Epidermal melanocyte (primary cell): Measurements from ENCODE around the gene NPIPB2.
"Not testable (repeated sequence)": the region's sequence is repeated elsewhere in the genome, so short reads cannot be mapped to it uniquely, and the experiment has no call there.

ENCODE experiments used
- DNase-seq: peaks from one replicate; pipeline ENCODE4 v3.0.0; 2011; ENCODE audit warnings: low spot score; ENCODE audit not compliant: insufficient read length

Gene NPIPB2

DNA sequence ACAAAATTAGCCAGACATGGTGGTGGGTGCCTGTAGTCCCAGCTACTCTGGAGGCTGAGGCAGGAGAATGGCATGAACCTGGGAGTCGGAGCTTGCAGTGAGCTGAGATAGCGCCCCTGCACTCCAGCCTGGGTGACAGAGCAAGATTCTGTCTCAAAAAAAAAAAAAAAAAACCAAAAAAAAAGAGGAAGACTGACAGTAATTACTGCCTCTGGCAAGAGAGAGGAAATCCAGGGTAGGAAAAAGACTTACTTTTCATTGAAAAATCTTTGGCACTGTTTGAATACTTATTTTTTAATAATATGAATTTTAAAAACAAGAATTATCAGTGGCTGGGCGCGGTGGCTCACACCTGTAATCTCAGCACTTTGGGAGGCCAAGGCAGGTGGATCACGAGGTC lies 20.6 kb upstream of the NPIPB2 start:
- DNase-seq, result not testable (repeated sequence)

DNA sequence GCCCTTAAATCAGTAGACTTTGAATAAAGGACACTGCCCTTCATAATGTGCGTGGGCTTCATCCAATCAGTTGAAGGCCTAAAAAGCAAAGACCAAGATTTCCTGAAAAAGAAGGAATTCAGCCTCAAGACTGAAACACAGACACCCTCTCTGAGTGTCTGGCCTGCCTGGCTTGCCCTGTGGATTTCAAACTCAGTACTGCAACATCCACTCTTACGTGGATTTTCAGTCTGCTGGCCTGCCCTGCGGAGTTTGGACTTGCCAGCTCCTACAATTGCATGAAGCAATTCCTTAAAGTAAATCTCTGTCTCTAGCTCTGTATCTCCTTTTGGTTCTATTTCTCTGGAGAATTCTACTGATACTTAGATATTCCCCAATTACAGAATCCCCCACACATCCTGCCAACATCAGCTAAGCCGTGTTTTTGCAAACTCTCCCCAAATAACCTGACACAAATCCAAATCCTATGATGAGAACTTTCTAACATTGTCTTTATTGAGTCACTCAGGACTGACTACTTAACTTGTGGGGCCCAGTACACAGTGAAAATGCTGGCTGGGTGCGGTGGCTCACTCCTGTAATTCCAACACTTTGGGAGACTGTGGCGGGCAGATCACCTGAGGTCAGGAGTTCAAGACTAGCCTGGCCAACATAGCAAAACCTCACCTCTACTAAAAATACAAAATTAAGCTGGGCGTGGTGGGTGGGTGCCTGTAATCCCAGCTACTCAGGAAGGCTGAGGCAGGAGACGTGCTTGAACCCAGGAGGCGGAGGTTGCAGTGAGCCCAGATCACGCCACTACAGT lies 15.9 kb upstream of the NPIPB2 start:
- DNase-seq, result no peak

DNA sequence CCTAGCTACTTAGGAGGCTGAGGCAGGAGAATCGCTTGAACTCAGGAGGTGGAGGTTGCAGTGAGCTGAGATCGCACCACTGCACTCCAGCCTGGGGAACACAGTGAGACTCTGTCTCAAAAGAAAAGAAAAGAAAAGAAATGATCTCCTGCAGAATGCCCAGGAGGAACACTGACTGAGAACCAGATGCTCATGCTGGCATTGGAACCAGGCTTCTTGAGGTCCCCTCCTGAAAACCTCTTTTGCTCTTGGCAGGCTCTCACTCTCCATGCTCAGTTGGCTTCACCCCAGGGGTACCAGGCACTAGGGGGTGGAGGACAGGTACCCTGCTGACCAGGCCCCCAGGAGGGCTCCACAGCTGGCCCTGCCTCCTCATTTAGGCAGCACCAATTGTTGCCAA lies 14.7 kb upstream of the NPIPB2 start:
- no peak for DNase-seq

DNA sequence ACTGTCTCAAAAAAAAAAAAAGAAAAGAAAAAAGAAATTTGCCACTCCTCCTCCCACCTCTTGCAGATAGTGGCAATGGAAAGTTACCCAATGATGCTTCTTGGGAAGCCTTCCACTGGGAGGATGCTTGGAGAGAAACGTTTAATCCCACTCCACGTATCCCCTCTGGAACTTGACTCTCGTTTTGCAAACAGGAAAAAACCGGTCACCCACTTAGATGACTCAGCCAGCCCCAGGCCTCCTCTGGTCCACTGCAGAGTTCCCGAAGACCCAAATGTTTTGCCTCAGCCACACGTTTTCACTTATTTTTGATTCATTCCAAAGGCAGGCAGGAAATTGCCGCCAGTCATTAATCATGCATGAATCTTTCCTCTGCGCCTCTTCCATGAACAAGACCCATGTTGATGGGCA lies 13.9 kb upstream of the NPIPB2 start:
- DNase-seq, result peak; percentile 28

DNA sequence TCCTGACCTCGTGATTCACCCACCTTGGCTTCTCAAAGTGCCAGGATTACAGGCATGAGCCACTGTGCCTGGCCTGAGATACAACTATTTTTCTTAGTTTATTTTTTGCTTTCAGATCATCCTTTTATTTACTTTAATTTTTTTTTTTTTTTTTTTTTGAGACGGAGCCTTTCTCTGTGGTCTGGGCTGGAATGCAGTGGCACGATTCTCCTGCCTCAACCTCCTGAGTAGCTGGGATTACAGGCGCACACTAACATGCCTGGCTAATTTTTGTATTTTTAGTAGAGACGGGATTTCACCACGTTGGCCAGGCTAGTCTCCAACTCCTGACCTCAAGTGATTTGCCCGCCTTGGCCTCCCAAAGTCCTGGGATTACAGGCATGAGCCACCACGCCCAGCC lies 11.7 kb upstream of the NPIPB2 start:
- not testable (repeated sequence) for DNase-seq

DNA sequence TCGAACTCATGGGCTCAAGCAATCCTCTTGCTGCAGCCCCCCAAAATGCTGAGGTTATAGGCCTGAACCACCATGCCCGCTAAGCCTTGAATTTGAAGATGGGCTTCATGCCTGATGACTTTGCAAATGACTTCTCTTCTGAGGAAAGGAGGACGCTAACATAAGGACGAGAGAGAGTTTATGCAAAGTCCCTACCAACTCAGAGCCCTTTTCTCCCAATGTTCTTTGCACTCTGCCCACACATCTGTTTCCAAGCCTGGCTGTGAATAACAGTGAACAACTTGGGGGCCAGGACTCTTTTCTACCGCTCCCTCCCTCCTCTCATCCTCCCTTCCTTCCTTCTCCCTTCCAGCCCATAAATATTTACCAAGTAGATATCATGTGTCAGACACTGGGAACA lies 8.5 kb upstream of the NPIPB2 start:
- no peak for DNase-seq

DNA sequence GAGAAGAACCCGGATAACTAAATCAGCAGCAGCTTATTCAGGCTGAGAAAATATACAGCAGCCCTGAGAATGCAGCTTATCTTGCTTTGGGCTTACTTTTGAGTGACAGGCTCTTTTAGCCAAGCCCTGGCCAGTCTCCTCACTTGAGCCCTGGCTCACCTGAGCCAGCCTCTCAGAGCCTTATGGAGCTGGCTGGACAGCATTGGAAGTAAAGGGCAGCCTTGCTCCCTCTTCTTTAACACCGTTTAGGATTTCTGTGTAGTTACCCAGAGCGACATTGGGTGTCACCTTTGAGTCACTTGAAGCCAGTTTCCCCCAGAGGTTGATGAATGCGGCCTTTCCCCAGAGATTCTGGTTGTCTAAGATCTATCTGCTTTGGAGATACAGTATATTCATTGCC lies 7.7 kb upstream of the NPIPB2 start:
- DNase-seq, result peak; percentile 49

DNA sequence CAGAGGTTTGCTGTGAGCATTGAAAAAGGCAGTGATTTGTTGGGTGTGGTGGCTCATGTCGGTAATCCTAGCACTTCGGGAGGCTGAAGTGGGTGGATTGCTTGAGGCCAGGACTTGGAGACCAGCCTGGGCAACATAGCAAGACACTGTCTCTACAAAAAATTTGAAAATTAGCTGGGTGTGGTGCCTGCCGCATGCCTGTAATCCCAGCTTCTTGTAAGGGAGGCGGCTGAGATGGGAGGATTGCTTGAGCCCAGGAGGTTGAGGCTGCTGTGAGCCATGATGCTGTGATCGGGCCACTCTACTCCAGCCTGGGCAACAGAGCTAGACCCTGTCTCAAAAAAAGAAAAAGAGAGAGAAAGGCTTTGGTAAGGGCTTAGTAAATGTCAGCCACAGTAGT lies 7.0 kb upstream of the NPIPB2 start:
- no peak for DNase-seq

DNA sequence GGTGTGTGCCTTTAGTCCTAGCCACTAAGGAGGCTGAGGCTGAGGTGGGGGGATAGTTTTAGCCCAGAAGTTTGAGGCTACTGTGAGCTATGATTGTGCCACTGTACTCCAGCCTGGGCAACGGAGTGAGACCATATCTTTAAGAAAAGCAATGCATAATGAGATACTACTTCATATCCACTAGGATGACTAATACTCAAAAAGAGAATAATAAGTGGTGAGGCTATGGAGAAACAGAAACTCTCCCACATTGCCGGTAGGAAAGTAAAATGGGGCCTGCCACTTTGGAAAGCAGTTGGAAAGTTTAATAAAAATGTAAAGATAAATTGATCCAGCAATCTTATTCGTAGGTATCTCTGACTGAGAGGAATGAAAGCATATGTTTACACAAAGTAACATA lies 4.6 kb upstream of the NPIPB2 start:
- DNase-seq, result no peak

DNA sequence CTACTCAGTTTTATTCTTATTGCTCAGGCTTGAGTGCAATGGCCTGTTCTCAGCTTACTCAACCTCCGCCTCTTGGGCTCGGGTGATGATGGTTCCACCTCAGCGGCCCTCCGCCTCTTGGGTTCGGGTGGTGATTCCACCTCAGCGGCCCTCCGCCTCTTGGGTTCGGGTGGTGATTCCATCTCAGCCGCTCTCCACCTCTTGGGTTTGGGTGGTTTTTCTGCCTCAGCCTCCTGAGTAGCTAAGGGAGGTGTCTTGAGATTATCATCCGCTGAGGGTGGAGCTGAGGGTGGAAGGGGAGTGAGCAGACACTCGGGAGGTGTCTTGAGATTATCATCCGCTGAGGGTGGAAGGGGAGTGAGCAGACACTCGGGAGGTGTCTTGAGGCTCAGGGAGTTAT lies 14.5 kb downstream of the NPIPB2 start:
- DNase-seq, result not testable (repeated sequence)

DNA sequence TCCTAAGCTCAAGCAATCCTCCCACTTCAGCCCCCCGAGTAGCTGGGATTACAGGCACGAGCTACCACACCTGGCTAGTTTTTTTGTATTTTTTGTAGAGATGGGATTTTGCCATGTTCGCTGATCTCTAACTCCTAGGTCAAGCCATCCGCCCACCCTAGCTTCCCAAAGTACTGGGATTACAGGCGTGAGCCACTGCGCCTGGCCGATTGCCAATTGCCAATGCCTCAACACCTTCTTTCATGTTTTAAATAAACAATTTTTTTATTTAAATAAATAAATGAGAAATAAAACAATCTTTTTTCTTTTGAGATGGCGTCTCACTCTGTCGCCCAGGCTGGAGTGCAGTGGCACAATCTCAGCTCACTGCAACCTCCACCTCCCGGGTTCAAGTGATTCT lies 17.8 kb downstream of the NPIPB2 start:
- DNase-seq, result not testable (repeated sequence)

DNA sequence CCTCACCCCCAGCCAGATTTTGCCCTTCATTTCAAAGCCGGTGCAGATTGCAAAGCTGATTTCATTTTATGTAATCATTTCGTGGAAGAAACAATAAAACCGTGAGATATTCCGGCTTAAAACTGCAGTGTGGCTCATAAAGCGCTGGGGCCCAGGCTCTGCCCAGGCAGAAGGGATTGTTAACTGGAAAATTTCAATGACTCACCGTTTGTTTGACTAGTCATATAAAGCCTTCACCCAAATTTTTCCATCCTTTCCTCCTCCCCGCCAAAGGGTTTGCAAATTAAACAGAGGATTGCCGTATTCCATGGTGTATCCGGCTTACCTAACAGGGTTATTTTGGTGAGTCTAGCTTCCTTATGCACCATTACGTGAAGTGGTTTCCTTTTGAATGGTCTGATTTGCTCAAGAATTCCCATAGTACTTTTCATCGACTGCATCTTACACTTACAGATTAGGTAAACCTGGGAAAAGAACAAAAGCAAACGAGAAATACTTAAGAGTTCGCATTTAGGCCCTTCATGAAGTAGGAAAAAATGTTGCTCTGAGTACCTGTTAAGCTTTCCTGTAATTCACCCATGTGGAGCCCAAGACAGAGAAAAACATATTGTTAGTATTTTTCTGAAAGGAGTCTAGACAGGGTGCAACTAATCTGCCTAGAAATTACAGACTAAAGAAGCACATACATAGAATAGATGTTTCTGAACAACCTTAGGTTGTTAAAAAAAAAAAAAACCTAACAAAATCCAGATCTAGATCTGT lies 25.1 kb downstream of the NPIPB2 start:
- DNase-seq, result no peak

DNA sequence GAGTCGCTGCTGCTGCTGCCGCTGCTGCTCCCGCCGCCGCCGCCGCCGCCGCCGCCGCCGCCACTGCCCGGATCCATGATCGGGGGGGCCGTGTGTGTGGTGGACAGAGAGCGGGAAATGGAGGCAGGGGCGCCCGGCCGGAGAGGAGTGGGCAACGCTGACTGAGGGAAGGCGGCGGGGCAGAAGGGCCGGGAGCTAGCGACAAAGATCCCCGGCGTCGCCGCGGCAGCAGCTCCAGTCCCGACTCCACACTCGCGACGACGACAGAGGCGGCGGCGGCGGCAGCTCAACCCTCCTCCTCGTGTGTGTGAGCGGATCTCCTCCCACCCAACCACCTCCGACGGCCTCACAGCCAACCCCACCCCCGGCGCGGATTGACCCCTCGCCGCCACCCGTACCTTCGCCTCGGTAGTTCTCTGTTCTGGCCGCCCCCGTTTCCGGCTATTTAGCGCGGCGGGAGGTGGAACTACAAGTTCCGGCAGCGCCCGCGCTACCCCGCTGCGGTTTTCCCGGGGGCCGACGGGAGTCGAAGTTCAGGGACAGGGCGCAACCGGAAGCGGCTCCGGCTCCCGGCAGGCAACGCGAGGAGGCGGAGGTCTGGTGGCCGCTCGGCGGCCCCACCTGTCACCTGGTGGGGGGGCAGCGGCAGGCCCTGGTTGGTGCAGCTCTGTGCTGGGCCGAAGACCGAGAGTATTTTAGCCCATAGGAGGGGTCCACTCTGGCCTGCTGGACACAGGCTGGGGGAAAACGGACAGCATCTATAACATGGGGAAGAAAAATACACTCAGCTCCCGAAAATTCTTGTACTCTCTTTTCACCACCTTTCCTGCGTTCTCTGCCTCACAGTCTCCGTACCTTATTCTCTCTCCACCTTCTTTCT lies 26.0 kb downstream of the NPIPB2 start, which contains the start of gene GSPT1:
GSPT1 (minus strand) TSS at position 313 of the 880 bp plus-strand sequence; CDS start at position 77, 236 bp downstream.
- DNase-seq, result peak; percentile 87

DNA sequence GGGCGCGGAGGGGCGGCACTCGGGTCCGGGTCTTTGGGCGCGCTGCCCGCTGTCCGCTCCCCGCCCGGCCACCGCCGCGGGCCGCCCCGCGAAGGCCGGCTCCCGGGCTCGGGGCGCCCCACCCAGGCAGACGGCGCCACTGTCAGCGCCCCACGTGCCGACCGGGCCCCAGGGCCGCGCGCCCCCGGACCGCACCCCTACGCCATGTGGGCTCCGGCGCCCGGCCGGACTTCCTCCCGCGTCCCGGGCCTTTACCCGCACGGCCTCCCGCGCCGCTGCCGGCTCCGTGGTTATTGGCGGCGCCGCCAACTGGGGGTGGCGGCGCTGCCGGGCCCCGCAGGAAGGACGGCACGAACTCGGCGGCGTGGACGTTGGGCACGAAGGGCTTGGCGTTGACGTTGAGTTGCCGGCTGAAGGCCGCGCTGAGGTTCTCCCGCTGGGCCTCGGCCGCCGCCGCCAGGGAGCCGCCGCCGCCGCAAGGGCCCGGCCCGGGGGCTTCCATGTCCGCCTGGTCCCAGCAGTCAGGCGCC lies 26.7 kb downstream of the NPIPB2 start:
- no peak for DNase-seq

DNA sequence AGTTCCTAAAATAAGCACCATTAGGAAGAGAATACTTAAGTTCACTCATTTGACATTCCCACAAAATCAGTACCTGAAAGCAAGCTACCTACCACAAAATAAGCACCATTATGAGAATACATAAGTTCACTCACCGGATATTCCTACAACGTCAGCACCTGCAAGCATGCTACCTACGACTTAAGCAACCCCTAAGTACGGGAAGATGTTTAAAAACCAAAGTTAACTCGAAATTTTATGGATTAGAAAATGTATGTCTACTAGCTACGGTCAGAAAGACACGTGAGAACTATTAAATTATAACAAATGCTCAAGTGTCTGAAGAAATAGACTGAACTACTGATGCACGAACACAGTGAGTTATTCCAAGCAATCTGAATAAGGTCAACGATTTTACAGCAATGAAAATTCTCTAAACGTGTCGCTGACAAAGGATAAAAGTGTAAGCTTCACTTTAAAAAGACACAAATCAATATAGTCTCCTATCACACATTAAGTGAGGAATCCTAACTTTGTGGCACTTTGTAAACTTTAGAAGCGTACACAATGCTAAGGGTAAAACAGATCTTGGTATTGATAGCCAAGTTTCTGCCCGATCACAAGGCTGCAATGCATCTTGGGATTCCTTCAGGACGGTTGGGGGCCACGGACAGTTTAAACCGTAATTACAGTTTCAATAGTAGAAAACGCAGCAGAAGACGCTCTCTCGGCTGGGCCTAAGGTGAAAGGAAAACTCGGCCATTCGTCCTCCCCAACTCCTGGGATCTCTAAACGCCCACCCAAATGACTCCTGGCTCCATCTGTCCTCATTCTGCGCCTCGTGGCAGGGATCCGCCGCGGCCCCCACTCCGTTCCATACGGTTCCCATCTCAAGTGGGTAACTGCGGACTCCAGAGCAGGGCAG lies 27.4 kb downstream of the NPIPB2 start:
- no peak for DNase-seq

DNA sequence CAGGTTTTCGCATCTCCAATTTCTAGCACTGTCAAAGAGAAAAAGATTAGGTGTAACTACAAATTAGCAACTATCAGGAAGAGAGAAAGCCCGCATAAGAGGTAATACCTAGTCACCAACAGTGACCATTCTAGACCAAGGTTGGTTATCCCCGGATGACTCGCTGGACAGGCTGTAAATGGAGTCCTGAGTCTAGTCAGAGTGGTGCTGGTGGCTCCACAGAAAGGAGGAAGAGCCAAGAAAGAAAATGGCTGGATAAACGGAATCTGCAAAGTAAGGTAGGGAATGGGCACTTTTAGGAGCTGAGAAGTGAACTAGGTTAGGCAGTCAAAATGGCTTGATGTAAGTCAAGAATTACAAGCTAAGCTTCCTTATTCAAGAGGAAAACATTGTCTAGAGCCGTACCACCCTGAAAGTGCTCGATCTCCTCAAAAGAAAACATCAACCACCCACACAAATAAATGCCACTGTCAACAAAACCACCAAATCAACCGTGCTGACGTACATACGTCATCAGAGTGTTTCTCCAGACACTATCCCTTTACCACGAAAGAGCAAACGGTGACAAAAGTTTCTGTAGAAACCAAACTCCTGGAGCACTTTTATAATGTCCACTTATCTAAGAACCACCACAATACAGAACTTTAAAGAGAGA lies 28.3 kb downstream of the NPIPB2 start:
- no peak for DNase-seq

DNA sequence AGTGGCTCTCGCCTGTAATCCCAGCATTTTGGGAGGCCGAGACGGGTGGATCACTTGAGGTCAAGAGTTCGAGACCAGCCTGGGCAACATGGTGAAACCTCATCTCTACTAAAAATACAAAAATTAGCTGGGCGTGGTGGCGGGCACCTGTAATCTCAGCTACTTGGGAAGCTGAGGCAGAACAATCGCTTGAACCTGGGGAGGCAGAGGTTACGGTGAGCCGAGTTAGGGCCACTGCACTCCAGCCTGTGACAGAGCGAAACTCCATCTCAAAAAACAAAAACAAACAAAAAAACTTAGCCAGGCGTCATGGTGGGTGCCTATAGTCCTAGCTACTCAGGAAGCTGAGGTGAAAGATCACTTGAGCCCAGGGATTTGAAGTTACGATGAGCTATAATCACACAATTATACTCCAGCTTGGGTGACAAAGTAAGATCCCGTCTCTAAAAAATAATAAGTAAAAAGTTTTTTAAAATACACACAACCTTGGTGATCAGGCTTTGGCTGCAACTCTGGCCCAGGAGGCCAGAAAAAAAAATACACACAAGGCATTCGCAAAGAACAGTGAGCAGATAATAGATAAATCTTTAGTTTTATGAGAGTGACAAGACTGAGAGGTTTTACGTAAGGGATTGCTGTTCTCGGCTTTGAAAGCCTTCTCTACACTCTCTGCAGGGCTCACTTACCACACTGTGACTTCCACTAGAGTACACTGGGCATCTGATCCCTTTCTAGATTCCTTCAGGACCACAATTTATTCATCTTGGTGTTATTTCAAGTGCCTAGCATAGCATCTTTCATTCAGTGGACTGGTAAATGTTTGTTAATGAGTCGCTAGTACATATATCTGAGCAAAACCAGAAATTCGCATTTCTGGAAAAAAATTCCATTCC lies 31.9 kb downstream of the NPIPB2 start:
- no peak for DNase-seq

DNA sequence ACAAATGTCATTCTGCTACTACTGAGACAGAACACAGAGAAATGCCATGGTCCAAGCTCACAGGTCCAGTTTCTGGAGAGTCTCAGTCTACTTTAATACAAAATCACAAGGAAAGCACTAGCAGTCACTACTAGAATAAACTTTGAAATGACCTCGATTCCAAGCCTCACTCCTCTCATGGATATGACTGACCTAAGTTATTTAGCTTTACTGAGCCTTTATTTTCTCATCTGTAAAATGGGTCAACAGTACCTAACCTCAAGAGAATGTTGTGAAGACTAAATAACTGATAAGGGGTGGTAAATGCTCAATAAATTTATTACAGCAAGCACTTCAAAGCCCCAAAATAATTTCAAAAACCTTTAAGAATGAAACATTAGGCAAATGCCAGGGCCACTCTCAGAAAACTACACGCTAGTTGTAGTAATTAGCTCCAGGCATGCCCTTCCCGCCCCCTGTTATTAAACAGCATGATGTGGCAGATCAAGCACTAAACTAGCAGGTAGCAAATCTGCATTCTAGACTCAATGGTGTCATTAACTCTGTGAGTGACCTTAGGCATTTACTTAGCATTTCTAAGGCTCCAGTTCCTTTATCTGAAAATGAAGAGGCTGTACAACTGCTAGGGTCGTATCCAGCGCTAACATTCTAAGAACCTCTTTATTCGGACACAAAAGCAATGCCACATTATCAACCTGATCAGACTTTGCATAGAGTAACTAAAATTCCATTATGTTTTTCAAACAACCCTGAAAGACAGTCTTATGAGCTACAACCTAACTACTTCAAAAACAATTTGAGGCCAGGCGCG lies 34.5 kb downstream of the NPIPB2 start:
- DNase-seq, result no peak
